OCI-LY3 (cell line): ENCODE results near the gene IBSP.

ENCODE experiments used
- EZH2phosphoT487 ChIP-seq: fragments of 200-600 bp; shearing (Covaris generic); IDR thresholded peaks from 2 replicates; pipeline ENCODE4 v1.6.1; 2018; ENCODE audit warnings: antibody characterized with exemption, mixed run types, low read depth
- TF ChIP-seq, protein P1 (sequence below): fragments of 200-600, 300-600 bp; sonication (generic); IDR thresholded peaks from 2 replicates; pipeline ENCODE4 v1.5.1; 2014; ENCODE audit warnings: antibody characterized with exemption, low read length, low read depth

DNA sequence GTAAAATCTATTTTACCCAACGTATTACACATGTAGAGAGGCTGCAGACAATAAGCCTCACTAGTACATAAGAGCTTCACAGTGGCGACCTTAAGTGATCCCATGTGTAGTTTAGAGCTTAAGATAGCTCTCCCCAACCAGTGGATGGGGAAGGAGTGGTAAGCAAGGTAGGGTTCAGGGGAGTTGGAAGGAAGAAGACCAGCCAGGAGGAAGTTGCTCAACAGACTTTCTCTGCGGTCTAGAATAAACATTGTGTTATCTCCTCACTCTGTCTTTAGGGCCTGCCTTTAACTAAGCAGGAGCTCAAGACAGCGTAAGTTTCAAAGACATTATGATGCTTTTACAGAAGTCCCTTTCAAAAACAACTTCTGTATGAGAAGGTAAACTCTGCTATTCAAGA, 50.3 kb downstream of the IBSP start:
- TF ChIP-seq, protein P1, sequence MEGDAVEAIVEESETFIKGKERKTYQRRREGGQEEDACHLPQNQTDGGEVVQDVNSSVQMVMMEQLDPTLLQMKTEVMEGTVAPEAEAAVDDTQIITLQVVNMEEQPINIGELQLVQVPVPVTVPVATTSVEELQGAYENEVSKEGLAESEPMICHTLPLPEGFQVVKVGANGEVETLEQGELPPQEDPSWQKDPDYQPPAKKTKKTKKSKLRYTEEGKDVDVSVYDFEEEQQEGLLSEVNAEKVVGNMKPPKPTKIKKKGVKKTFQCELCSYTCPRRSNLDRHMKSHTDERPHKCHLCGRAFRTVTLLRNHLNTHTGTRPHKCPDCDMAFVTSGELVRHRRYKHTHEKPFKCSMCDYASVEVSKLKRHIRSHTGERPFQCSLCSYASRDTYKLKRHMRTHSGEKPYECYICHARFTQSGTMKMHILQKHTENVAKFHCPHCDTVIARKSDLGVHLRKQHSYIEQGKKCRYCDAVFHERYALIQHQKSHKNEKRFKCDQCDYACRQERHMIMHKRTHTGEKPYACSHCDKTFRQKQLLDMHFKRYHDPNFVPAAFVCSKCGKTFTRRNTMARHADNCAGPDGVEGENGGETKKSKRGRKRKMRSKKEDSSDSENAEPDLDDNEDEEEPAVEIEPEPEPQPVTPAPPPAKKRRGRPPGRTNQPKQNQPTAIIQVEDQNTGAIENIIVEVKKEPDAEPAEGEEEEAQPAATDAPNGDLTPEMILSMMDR: no peak
- no peak for TF ChIP-seq EZH2phosphoT487
